HG03045 (cell line): ENCODE measurements around the gene SERTAD3.
"Not testable (repeated sequence)": the region's sequence is repeated elsewhere in the genome, so short reads cannot be mapped to it uniquely, and the experiment has no call there.

ENCODE experiments used
- ATAC-seq: cut with Tn5 transposase; IDR thresholded peaks from one replicate; pipeline ENCODE4 v1.9.1; 2021; ENCODE audit warnings: mild to moderate bottlenecking, moderate library complexity; ENCODE audit not compliant: unreplicated experiment

Gene SERTAD3

GRCh38 chr19:40411958-40412499 is 32.1 kb downstream of the SERTAD3 start:
- ATAC-seq = no peak

DNA sequence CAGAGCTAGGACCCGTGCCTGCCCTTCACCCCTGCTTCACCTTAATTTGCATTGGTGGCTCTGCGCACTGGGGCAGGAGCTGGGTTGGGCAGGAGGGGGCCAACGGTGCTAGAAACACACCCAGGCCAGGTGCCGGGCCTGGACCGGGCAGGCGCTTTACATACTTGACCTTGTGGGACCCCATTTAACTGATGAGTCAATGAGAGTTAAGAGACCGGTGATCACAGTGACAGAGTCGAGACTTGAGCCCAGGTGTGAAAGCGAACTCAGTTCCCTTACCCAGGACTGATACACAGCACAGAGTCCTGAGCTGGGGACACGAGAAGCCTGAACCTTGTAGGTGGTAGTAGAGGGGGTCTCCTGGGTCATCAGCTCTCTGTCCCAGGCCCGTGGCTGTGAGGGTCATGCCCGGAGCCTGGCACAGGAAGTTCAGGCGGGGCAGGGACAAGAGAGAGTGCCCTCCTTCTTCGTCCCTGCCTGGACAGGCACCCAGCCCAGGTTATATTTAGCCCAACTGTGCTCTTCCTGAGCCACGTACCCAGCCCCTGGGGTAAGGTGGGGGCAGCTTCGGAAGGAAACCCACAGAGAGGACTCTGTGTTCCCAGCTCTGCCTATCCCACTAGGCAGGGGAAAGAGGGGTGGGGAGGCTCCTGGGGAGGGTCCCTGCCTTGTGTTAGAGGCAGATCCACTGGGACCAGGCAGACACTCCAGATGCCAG is 32.9 kb downstream of the SERTAD3 start:
- no peak for ATAC-seq

- ATAC-seq = no peak
Measured at GRCh38 chr19:40410030-40410389, 34.1 kb downstream of the SERTAD3 start.

DNA sequence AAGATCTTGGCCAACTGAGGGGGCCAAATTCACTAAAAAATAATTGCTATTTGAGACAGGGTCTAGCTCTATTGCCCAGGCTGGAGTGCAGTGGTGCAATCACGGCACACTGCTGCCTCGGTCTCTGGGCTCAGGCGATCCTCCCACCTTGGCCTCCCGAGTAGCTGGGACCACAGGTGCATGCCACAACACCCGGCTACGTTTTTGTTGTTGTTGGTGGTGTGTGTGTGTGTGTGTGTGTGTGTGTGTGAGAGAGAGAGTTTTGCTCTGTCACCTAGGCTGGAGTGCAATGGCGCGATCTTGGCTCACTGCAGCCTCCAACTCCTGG is 35.6 kb downstream of the SERTAD3 start:
- ATAC-seq = not testable (repeated sequence)

DNA sequence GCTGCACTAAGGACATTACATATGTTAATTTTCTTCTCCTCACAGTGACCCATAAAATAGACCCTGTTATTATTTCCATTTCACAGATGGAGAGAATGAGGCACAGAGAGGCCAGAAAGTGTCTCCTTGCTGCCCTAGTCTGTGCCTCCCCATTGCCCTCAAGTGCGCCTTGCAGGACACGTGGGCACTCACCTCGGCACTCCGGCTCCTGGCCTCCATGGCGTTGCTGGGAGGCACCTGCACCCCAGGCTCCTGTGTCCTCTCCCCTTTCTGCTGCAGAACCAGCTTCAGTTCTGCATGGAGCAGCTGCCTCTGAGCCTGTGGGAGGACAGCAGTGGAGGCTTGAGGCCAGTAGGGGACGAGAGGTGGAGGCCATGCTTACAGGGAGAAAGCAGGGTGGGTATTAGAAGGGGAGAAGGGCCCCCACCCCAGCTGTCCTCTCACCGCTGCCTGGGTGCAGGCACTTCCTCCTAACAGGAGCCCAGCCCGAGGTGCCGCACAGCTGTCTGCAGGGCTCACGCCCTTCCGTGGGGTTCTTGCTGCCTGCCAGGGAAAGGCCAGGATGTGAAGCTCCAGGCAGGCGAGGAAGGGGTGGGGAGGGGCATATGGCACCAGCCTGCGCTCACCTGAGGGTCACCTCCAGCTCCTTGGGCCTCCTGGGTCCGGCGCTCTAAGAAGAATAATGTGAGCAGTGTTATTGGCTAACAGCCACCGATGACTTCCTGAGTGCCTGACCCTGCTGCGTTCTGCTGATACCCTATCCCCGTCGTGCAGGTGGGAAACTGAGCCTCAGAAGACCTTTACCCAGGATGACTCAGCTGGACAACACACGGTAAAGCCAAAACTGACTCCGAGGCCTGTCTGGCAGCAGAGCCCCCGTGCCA is 36.2 kb downstream of the SERTAD3 start:
- ATAC-seq = no peak

DNA sequence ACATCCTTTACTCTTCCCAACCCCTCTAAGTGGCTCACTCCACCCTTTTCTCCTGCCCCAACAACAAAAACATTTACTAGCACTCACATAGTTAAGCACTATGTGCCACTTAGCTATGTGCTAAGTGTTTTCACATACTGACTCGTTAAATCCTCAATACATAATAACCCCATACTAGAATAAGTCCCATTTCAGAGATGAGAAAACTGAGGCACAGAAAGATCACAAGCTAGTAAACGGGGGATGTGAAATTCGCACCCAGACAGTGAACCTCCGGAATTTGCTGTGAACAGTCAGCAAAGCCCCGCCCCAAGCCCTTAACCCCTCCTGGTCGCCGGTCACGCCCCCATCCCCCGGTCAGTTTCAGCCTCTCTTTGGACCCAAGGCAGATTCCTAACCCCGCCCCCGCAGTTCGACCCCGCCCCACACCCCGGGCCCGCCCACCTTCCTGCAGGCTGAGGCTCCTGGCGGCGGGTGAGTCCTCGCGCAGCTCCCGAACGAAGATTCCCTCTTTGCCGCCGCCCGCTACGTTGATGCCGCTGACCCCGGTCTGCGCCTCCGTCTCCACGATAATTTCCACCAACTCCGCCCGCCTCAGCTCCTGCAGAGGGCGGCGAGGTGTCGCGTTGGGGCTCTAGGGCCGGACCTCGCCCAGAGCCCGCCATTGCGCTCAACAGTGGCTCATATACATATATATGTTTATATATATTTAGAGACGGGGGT is 40.7 kb downstream of the SERTAD3 start:
- ATAC-seq = peak; percentile 60

DNA sequence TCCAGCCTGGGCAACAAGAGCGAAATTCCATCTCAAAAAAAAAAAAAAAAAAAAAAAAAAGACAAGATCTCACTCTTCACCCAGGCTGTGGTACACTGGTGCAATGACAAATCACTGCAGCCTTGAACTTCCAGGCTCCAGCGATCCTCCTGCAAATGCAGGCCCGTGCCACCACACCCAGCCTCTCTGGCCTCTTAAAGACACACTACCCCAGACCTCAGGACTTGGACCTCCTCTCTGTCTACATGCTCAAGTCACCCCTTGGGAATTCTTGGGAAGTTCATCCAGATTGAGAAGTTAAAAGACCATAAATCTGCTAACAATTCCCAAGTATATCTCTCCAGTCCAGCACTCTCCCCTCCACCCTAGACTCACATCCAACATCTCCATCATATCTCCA is 43.6 kb downstream of the SERTAD3 start:
- ATAC-seq = no peak

DNA sequence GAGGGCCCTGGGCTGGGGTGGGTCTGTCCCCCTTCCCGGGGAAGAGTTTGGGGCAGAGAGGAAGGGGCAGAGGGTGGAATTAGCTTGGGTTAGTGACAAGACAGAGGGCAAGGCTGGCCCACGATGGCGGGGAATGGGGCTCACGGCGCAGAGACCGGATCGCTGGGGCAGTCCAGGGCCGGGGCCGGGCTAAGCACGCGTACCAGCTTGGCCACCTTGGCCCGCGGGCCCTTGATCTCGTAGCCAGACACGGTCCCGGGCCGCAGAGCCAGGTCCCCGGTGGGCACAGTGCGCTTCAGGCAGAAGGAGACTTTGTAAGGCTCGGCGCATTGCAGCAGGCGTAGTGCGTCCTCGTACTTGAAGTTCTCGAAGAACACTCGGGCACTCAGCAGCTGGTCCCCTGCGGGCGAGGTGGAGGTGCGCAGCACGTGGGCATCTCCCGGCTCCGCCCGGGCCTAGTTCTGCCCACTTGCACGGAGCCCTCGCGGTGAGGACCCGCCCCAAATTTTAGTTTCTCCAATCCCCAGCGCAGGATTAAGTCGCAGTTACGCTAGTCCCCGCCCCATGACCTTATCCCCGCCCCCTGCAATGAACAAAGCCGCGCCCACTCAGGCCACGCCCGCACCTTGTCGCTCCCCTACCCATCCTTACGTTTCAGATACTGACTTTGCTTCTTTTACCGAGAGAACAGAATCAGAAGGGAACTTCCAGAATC is 45.6 kb downstream of the SERTAD3 start:
- ATAC-seq = no peak

GRCh38 chr19:40397568-40397906 is 46.6 kb downstream of the SERTAD3 start:
- no peak for ATAC-seq

DNA sequence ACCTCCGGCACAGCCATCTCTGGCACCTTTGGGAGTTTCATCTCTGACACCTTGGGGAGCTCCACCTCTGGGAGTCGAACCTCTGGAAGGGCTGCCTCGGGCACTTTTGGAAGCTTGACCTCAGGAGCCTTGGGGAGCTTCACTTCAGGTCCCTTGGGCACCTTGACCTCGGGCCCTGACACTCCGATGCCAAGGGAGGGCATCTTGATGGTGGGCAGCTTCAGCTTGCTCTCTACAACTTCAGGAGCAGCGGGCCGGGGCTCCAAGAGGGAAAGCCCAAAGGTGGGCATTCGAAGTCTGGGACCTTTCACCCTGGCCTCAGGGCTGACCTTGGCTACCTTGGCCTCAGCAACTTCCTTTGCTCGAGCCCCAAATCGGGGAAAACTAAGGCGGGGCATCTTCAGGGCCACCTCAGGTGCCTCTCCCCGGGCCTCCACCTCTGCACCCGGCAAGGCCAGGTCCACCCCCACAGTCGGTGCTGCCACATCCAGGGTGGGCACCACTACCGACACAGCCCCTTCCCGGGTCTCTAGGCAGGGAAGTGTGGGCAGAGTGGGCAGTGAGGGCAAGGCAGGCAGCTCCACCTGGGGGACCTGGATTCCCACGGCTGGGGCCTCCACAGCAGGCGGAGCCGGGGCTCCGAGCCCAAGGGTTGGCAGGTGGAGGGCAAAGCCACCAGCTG is 47.1 kb downstream of the SERTAD3 start:
- no peak for ATAC-seq

DNA sequence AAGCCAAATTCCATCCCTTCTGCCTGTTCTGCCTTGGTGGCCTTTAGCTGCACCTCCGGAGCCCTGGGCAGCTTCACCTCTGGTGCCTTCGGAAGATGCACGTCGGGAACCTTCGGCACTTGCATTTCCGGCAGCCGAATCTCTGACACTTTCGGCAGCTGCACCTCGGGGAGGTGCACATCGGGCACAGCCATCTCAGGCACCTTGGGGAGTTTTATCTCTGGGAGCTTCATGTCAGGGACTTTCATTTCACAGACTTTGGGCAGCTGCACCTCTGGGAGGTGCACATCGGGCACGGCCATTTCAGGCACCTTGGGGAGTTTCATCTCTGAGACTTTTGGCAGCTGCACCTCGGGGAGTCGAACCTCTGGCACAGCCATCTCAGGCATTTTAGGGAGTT is 48.2 kb downstream of the SERTAD3 start:
- ATAC-seq = no peak

GRCh38 chr19:40394816-40395210 is 49.3 kb downstream of the SERTAD3 start:
- ATAC-seq = no peak

- no peak for ATAC-seq
Measured at GRCh38 chr19:40393894-40394815, 50.0 kb downstream of the SERTAD3 start.

DNA sequence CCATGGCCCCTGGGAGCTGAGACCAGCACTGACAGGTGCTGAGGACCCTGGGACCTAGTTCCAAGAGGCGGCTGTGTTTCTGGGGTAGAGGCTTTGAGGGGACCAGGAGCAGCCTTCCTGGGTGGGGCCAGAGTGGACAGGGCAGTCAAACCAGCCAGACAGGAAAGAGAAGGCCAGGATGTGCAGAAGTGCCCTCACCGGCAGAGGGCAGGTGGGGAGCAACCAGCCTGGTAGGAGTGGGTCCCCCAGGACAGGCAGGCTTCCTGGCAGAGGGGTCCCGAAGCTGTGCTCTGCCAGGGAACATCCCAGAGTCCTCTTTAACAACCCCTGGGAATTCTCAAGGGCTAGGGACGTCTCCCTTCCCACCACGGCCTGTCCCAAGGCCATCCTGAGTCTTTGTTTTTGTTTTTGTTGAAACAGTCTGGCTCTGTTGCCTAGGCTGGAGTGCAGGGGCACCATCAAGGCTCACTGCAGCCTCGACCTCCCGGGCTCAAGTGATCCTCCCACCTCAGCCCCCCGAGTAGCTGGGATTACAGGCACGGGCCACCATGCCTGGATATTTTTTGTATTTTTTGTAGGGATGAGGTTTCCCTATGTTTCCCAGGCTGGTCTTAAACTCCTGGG is 51.1 kb downstream of the SERTAD3 start:
- ATAC-seq = no peak

GRCh38 chr19:40392123-40392522 is 52.0 kb downstream of the SERTAD3 start:
- ATAC-seq = no peak
